Measurements from ENCODE around the gene PGAP1. TPM values are rescaled to one million over a fixed set of nuclear protein-coding genes. Genes with fewer than 3 reads are reported as not detected.

The PGAP1 gene
- total RNA-seq, 4 donors from 2014 or later: 6.9 to 26.0 (median 14.0) TPM

DNA sequence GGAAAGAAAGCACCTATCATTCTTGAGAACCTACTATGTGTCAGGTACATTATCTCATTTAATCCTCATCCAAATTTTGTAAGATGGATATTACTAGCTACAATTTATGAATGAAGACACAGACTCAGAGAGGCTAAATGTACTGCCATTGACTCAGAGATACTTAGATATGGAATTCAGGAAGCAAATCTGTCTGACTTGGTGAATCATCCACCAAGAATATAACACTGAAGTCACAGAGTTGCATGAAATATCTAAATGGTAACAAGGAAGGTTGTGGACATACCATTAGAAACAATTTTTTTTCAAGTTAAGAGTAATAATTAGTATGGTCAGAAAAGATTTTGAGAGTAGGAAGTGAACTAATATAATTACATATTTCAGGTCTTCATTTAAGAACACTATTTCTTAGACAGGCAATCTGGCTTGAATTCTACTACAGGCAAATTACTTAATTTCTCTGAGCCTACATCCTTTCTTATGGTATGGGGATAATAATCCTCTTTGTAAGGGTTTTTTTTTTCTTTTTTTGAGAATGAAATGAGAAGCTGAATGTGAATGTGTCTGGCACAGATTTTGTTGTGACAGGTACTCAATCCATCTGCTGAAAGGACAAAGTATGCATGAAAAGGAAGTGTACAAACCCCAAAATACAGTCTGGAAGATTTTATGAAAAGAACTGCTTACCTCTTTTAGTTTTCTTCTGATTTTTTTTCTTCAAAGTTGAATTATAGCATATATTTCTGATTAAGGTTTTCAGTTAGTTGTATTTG, 102.6 kb downstream of the PGAP1 start:
- no peaks in the 10 kb centered on the region for H3K9me3 ChIP-seq
- TF ChIP-seq, protein P1, sequence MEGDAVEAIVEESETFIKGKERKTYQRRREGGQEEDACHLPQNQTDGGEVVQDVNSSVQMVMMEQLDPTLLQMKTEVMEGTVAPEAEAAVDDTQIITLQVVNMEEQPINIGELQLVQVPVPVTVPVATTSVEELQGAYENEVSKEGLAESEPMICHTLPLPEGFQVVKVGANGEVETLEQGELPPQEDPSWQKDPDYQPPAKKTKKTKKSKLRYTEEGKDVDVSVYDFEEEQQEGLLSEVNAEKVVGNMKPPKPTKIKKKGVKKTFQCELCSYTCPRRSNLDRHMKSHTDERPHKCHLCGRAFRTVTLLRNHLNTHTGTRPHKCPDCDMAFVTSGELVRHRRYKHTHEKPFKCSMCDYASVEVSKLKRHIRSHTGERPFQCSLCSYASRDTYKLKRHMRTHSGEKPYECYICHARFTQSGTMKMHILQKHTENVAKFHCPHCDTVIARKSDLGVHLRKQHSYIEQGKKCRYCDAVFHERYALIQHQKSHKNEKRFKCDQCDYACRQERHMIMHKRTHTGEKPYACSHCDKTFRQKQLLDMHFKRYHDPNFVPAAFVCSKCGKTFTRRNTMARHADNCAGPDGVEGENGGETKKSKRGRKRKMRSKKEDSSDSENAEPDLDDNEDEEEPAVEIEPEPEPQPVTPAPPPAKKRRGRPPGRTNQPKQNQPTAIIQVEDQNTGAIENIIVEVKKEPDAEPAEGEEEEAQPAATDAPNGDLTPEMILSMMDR (IDR thresholded peaks at IDR 0.05): no peak
- TF ChIP-seq POLR2A (IDR thresholded peaks at IDR 0.05): no peak
- H3K4me3 ChIP-seq (replicated peaks in 1 of 3): no peak overlapping the region
- intact Hi-C loops (cut with DNase I): no loop called here
- H3K27ac ChIP-seq: no peak overlapping the region
- no peaks in the 10 kb centered on the region for H3K36me3 ChIP-seq
- no peaks in the 10 kb centered on the region for H3K27me3 ChIP-seq
- no peak for DNase-seq
- no peaks in the 10 kb centered on the region for H3K4me1 ChIP-seq

DNA sequence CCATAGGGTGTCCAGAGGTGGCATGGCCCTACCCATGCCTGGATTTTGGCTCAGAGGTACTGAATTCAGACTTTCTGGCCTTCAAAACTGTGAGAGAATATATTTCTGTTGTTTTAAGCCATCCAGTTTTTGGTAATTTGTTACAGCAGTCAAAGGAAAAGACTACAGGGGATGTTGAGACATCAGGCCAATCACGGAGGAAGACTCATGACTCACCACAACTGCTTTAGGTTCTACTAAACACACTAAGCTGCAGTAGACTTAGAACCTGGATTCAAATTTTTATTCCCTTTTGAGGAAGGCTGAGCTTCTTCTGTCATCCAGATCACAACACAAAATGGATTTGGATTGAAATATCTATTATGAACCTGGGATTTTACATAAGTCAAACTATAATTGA, 105.3 kb downstream of the PGAP1 start:
- H3K36me3 ChIP-seq: no peaks in the 10 kb centered on the region
- H3K9me3 ChIP-seq: no peaks in the 10 kb centered on the region
- H3K27me3 ChIP-seq: no peaks in the 10 kb centered on the region
- H3K4me3 ChIP-seq (replicated peaks in 1 of 3): no peak overlapping the region
- 94 to 95% methylated on average over 1 of the region's 1 CpG for WGBS, 2 donors
- no peak for DNase-seq
- intact Hi-C loops (cut with DNase I): no loop called here
- no peaks in the 10 kb centered on the region for H3K4me1 ChIP-seq
- H3K27ac ChIP-seq: no peak overlapping the region
- TF ChIP-seq POLR2A (IDR thresholded peaks at IDR 0.05): no peak
- TF ChIP-seq, protein P1 (IDR thresholded peaks at IDR 0.05): no peak

DNA sequence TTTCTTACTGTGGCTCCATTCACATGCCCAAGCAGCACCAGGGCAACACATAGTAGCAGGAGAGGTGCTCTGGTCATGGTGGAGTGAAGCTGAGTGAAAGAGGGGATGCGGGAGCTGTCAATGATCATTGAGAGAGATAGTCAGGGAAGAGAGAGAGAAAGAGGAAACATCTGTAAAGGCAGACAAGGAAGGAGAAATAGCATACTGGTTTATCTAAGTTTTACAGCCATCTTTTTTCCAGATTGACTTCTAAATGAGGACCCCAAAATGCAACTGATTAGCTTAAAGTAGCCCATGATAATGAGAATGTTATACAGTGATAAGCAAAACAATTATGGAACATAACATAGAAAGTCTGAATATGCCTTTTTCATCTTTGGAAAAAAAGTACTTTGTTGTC, 117.2 kb downstream of the PGAP1 start, which contains the start of gene C2orf66:
TSS of gene C2orf66 (minus strand) at position 96 of the 400 bp plus-strand sequence. CDS start at position 77, 19 bp downstream.
- Histone ChIP-seq H3K36me3 (no peaks in the 10 kb centered on the region), H3K27me3 (no peaks in the 10 kb centered on the region), H3K9me3 (no peaks in the 10 kb centered on the region), H3K4me3 (replicated peaks in 1 of 3) (no peak within 1 kb of the TSS), H3K4me1 (no peaks in the 10 kb centered on the region), H3K27ac (no peak within 1 kb of the TSS)
- TF ChIP-seq, protein P1 (IDR thresholded peaks at IDR 0.05): no peak
- TF ChIP-seq POLR2A (IDR thresholded peaks at IDR 0.05): no peak
- DNase-seq: no peak
- 79 to 84% methylated on average over 1 of the region's 1 CpG for WGBS, 2 donors
- intact Hi-C loops (cut with DNase I): no loop called here

DNA sequence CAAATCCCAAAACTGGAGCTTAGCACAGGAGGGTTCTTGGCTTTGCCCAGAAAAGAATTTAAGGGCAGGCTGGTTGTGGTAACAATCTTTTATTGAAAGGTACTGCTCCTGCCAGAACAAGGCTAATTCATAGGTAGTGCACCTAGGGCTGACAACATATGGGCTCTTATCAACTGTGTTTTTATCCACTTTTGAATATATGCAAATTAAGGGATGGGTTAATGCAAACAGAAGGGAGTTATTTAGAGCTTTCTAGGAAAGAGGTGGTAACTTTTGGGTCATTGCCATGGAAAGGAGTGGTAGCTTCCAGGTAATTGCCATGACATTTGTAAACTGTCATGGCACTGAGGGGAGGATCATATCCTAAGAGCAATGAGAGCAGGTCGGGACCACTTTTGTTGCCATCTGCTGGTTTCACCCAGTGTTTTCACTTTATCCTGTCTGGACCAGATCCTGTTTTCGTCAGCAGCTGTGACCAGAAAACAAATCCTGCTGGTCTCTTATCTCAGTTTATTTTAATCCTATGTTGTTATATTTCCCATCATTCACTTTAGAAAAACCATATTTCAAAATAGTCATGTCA, 118.3 kb downstream of the PGAP1 start:
- WGBS, 2 donors: 41 to 42% methylated on average over 2 of the region's 2 CpGs
- DNase-seq: no peak

More for the DNA sequence above, 118.3 kb downstream of the PGAP1 start:
- intact Hi-C loops (cut with DNase I): no loop called here
- Histone ChIP-seq H3K27ac (no peak overlapping the region), H3K4me3 (replicated peaks in 1 of 3) (no peak overlapping the region), H3K9me3 (no peaks in the 10 kb centered on the region), H3K4me1 (no peaks in the 10 kb centered on the region), H3K36me3 (no peaks in the 10 kb centered on the region), H3K27me3 (no peaks in the 10 kb centered on the region)
- no peak for TF ChIP-seq POLR2A (IDR thresholded peaks at IDR 0.05)
- TF ChIP-seq, protein P1 (IDR thresholded peaks at IDR 0.05): no peak
